ENCODE measurements around the gene CDK2. TPM values are rescaled to one million over a fixed set of nuclear protein-coding genes. Genes with fewer than 3 reads are reported as not detected.
A peak's percentile ranks its signal among the peaks of the same experiment; 100 is the strongest.

Gene CDK2
- total and polyA plus RNA-seq, 9 of the 15 experiments (the other 6 are each of a cell fraction or from before 2014, with no cell fraction given) = 17.4 to 213 (median 109) TPM

GRCh38 chr12:55927588-55928502, 38.8 kb upstream of the CDK2 start, which contains the start of gene PYM1 (continued):
- TF ChIP-seq ZC3H11A (IDR thresholded peaks at IDR 0.05; ENCODE audit: low read depth, low read length) (no peak), ZNF592 (IDR thresholded peaks at IDR 0.05) (0 out of 2 replicates have a peak, but pooled peaks have one; percentile 64), HIVEP1 (CRISPR knock-in tag; IDR thresholded peaks at IDR 0.05) (no peak), CEBPG (CRISPR knock-in tag; IDR thresholded peaks at IDR 0.05) (no peak), CEBPG (tag; conservative IDR thresholded peaks at IDR 0.05 in 1 of 2, IDR thresholded peaks at IDR 0.05 in 1 of 2) (no peak), NRF1 (conservative IDR thresholded peaks at IDR 0.05 in 1 of 2, IDR thresholded peaks at IDR 0.05 in 1 of 2) (peak; percentile 68 to 73), HOXB6 (CRISPR knock-in tag; IDR thresholded peaks at IDR 0.05; ENCODE audit: borderline replicate concordance) (no peak), SREBF1 (IDR thresholded peaks at IDR 0.05; ENCODE audit: borderline replicate concordance, low read depth, low read length) (no peak), ZNF165 (CRISPR knock-in tag; IDR thresholded peaks at IDR 0.05; ENCODE audit: borderline replicate concordance) (no peak), BRF2 (IDR thresholded peaks at IDR 0.05; ENCODE audit: borderline replicate concordance, insufficient read depth, insufficient read length) (no peak), LCOR (CRISPR knock-in tag; IDR thresholded peaks at IDR 0.05) (peak; percentile 78), PTBP1 (IDR thresholded peaks at IDR 0.05; ENCODE audit: low read depth, low read length) (no peak)
